Uterus (tissue), 2 donors: Measurements from ENCODE around the gene APC2.

Source experiments
- POLR2A ChIP-seq, 2 donors: fragments of 450-650 bp; IDR thresholded peaks; one replicate each; pipeline ENCODE4 v1.6.1; 2016; ENCODE audit warnings: antibody characterized with exemption in 2 of 2, mild to moderate bottlenecking in 1 of 2, moderate library complexity in 1 of 2
- TF ChIP-seq, protein P1 (sequence below), 4 experiments: fragments of 200-600 bp in 2 of 4; fragments of 450-650 bp in 2 of 4; sonication (generic) in 2 of 4; IDR thresholded peaks; one replicate each; pipeline ENCODE4 v1.5.1; 2016 to 2019; ENCODE audit warnings: antibody characterized with exemption in 4 of 4, mild to moderate bottlenecking in 2 of 4, moderate library complexity in 1 of 4

DNA sequence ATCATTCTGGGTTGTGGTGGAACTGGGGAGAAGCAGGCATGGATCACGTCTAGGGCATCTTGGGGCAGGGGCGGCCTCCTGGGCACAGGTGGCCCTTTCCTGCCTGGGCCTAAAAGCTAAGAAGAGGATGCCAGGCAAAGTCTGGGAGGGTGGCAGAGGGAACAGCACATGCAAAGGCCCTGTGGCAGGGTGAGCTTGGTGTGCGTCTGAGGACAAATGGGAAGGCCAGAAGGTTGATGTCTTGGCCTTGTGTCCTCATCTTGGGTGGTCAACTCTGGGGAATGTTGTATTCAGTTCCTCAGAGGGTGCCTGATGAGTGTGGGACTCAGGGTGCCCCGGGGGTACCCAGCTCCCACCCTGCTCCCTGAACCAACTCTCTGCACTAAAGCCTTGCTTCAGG lies 68.5 kb downstream of the APC2 start:
- TF ChIP-seq, protein P1, sequence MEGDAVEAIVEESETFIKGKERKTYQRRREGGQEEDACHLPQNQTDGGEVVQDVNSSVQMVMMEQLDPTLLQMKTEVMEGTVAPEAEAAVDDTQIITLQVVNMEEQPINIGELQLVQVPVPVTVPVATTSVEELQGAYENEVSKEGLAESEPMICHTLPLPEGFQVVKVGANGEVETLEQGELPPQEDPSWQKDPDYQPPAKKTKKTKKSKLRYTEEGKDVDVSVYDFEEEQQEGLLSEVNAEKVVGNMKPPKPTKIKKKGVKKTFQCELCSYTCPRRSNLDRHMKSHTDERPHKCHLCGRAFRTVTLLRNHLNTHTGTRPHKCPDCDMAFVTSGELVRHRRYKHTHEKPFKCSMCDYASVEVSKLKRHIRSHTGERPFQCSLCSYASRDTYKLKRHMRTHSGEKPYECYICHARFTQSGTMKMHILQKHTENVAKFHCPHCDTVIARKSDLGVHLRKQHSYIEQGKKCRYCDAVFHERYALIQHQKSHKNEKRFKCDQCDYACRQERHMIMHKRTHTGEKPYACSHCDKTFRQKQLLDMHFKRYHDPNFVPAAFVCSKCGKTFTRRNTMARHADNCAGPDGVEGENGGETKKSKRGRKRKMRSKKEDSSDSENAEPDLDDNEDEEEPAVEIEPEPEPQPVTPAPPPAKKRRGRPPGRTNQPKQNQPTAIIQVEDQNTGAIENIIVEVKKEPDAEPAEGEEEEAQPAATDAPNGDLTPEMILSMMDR (IDR thresholded peaks at IDR 0.05), result no peak
- TF ChIP-seq POLR2A (IDR thresholded peaks at IDR 0.05), result no peak
